H9 (cell line): ENCODE results near the gene CYP2B6. TPM values are rescaled to one million over a fixed set of nuclear protein-coding genes. Genes with fewer than 3 reads are reported as not detected.
"Not testable (repeated sequence)": the region's sequence is repeated elsewhere in the genome, so short reads cannot be mapped to it uniquely, and the experiment has no call there.

Experiments used
- DNase-seq: peaks from one replicate; pipeline ENCODE4 v3.0.0-alpha.2; 2017
- H2AFZ ChIP-seq: one replicate; pipeline ENCODE4 v1.6.1; 2013; ENCODE audit warnings: mild to moderate bottlenecking, low read length, control low read depth, moderate library complexity
- H2AK5ac ChIP-seq: 2 replicates; pipeline ENCODE4 v1.6.1; 2013; ENCODE audit warnings: low read length, control low read depth, mixed read lengths; ENCODE audit not compliant: insufficient read length
- H2BK120ac ChIP-seq: one replicate; pipeline ENCODE4 v1.6.1; 2013; ENCODE audit warnings: low read depth, mild to moderate bottlenecking, low read length, control low read depth, inconsistent platforms; ENCODE audit not compliant: poor library complexity, severe bottlenecking
- H2BK12ac ChIP-seq: 2 replicates; pipeline ENCODE4 v1.6.1; 2013; ENCODE audit warnings: low read length, control low read depth, mixed read lengths, low read depth; ENCODE audit not compliant: insufficient read length
- H2BK15ac ChIP-seq: 2 replicates; pipeline ENCODE4 v1.6.1; 2013; ENCODE audit warnings: low read depth, low read length, control low read depth
- H2BK20ac ChIP-seq: one replicate; pipeline ENCODE4 v1.6.1; 2013; ENCODE audit warnings: low read depth, mild to moderate bottlenecking, low read length, control low read depth, inconsistent platforms; ENCODE audit not compliant: poor library complexity, severe bottlenecking
- H2BK5ac ChIP-seq: 2 replicates; pipeline ENCODE4 v1.6.1; 2013; ENCODE audit warnings: low read length, control low read depth, mixed read lengths; ENCODE audit not compliant: insufficient read length
- H3K14ac ChIP-seq: 2 replicates; pipeline ENCODE4 v1.6.1; 2013; ENCODE audit warnings: low read length, control low read depth; ENCODE audit not compliant: insufficient read depth
- H3K18ac ChIP-seq: 2 replicates; pipeline ENCODE4 v1.6.1; 2013; ENCODE audit warnings: low read depth, mild to moderate bottlenecking, mixed read lengths, low read length, control low read depth; ENCODE audit not compliant: insufficient read length
- H3K23ac ChIP-seq: 2 replicates; pipeline ENCODE4 v1.6.1; 2013; ENCODE audit warnings: low read length, control low read depth, mixed read lengths, low read depth; ENCODE audit not compliant: insufficient read length
- H3K23me2 ChIP-seq: 2 replicates; pipeline ENCODE4 v1.6.1; 2013; ENCODE audit warnings: low read depth, mild to moderate bottlenecking, mixed read lengths, low read length, control low read depth; ENCODE audit not compliant: insufficient read length, poor library complexity, severe bottlenecking
- H3K27ac ChIP-seq: 2 replicates; pipeline ENCODE4 v1.5.1; 2013; ENCODE audit warnings: low read length, control low read depth, mixed read lengths, low read depth; ENCODE audit not compliant: insufficient read length
- H3K27me3 ChIP-seq: 2 replicates; pipeline ENCODE4 v1.6.1; 2013; ENCODE audit warnings: low read length, control low read depth, inconsistent platforms; ENCODE audit not compliant: insufficient read depth
- H3K4ac ChIP-seq: 2 replicates; pipeline ENCODE4 v1.6.1; 2013; ENCODE audit warnings: low read depth, mild to moderate bottlenecking, control low read depth, inconsistent platforms, low read length, moderate library complexity
- H3K4me1 ChIP-seq: 2 replicates; pipeline ENCODE4 v1.6.1; 2013; ENCODE audit warnings: low read length, control low read depth, inconsistent platforms; ENCODE audit not compliant: insufficient read depth
- H3K4me2 ChIP-seq: 2 replicates; pipeline ENCODE4 v1.6.1; 2013; ENCODE audit warnings: low read length, control low read depth, mixed read lengths; ENCODE audit not compliant: insufficient read length, insufficient read depth
- H3K56ac ChIP-seq: 2 replicates; pipeline ENCODE4 v1.6.1; 2013; ENCODE audit warnings: low read depth, mild to moderate bottlenecking, mixed read lengths, low read length, control low read depth; ENCODE audit not compliant: insufficient read length
- H3K79me1 ChIP-seq: 2 replicates; pipeline ENCODE4 v1.6.1; 2013; ENCODE audit warnings: low read depth, mild to moderate bottlenecking, moderate library complexity, low read length, control low read depth, inconsistent platforms; ENCODE audit not compliant: insufficient read depth, poor library complexity, severe bottlenecking
- H3K79me2 ChIP-seq: 2 replicates; pipeline ENCODE4 v1.6.1; 2013; ENCODE audit warnings: low read length, control low read depth, inconsistent platforms; ENCODE audit not compliant: insufficient read depth
- H3K9ac ChIP-seq: 2 replicates; pipeline ENCODE4 v1.6.1; 2013; ENCODE audit warnings: low read length, control low read depth, mixed read lengths; ENCODE audit not compliant: insufficient read length; ENCODE audit errors: extremely low read depth
- H3K9me3 ChIP-seq: one replicate; pipeline ENCODE4 v1.6.1; 2013; ENCODE audit warnings: low read depth, low read length, inconsistent platforms; ENCODE audit not compliant: control insufficient read depth
- H3T11ph ChIP-seq: one replicate; pipeline ENCODE4 v1.6.1; 2013; ENCODE audit warnings: mild to moderate bottlenecking, low read length, control low read depth, inconsistent platforms
- H4K20me1 ChIP-seq: one replicate; pipeline ENCODE4 v1.6.1; 2013; ENCODE audit not compliant: control insufficient read depth, insufficient read length, insufficient read depth
- H4K5ac ChIP-seq: 2 replicates; pipeline ENCODE4 v1.6.1; 2013; ENCODE audit warnings: low read depth, mild to moderate bottlenecking, mixed read lengths, low read length, control low read depth; ENCODE audit not compliant: insufficient read length
- H4K8ac ChIP-seq: replicated peaks from 2 replicates; pipeline ENCODE4 v1.6.1; 2013; ENCODE audit warnings: low read length, control low read depth, mixed read lengths, low read depth; ENCODE audit not compliant: insufficient read length
- H4K91ac ChIP-seq: 2 replicates; pipeline ENCODE4 v1.6.1; 2013; ENCODE audit warnings: low read depth, mild to moderate bottlenecking, moderate library complexity, mixed read lengths, low read length, control low read depth; ENCODE audit not compliant: insufficient read length
- H3K27ac Mint-ChIP-seq, 3 experiments: 2 replicates in 2 of 3; 3 replicates in 1 of 3; pipeline ENCODE4 v1.8.0; 2020 to 2021; ENCODE audit warnings: mixed read lengths in 3 of 3, mild to moderate bottlenecking in 1 of 3, moderate library complexity in 1 of 3
- H3K27me3 Mint-ChIP-seq: 2 replicates; pipeline ENCODE4 v1.8.0; 2021; ENCODE audit warnings: low read depth, mild to moderate bottlenecking, moderate library complexity, mixed read lengths
- H3K36me3 Mint-ChIP-seq, 3 experiments: 2 replicates in 2 of 3; 3 replicates in 1 of 3; pipeline ENCODE4 v1.8.0; 2020 to 2021; ENCODE audit warnings: low read depth in 3 of 3, mixed read lengths in 3 of 3; ENCODE audit not compliant: insufficient read depth in 1 of 3
- H3K4me1 Mint-ChIP-seq, 2 experiments: 2 replicates each; pipeline ENCODE4 v1.8.0; 2020; ENCODE audit warnings: mixed read lengths in 2 of 2
- H3K4me3 Mint-ChIP-seq, 2 experiments: 2 replicates in 1 of 2; 3 replicates in 1 of 2; pipeline ENCODE4 v1.8.0; 2020 to 2021; ENCODE audit warnings: mild to moderate bottlenecking in 2 of 2, mixed read lengths in 2 of 2, moderate library complexity in 1 of 2
- H3K9me3 Mint-ChIP-seq, 2 experiments: 2 replicates in 1 of 2; 3 replicates in 1 of 2; pipeline ENCODE4 v1.8.0; 2020; ENCODE audit warnings: mild to moderate bottlenecking in 2 of 2, mixed read lengths in 2 of 2, moderate library complexity in 1 of 2
- WGBS: extraction: QIAGEN DNeasy Blood & Tissue Kit; methylation state at CpG from one replicate; pipeline ENCODE4 v1.1.7; 2013; ENCODE audit warnings: missing lambda C conversion rate, low lambda C conversion rate, mixed read lengths; ENCODE audit not compliant: insufficient read length; ENCODE audit errors: extremely low coverage; 5-methylcytosine and 5-hydroxymethylcytosine counted together
- total RNA-seq: library from RNA; stranded (reverse); gene quantifications from 2 replicates; pipeline ENCODE4 v1.2.1, GENCODE V29; 2021

Gene CYP2B6
- total RNA-seq, 1 experiment from 2014 or later, result 3.0 TPM

DNA sequence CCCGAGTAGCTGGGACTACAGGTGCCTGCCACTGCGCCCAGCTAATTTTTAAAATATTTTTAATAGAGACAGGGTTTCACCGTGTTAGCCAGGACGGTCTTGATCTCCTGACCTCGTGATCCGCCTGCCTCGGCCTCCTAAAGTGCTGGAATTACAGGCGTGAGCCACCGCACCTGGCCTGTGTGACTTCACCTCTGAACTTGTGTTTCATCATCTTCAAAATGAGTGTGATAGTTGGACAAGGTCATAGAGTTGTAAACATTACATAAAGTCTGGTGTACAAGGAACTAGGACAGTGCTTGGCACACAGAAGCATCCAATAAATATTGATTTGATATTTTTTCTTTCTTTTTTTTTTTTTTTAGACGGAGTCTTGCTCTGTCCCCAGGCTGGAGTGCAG, 62.2 kb downstream of the CYP2B6 start:
- not testable (repeated sequence) for H3K4me3 Mint-ChIP-seq, H3K27me3 ChIP-seq, DNase-seq, H3K14ac ChIP-seq, H2BK12ac ChIP-seq, H4K20me1 ChIP-seq, H3K27ac Mint-ChIP-seq, H3K9ac ChIP-seq, H4K91ac ChIP-seq, H4K5ac ChIP-seq, H3K23me2 ChIP-seq, H3K9me3 Mint-ChIP-seq, H2AFZ ChIP-seq, H2BK15ac ChIP-seq, H3K4me2 ChIP-seq, H3K23ac ChIP-seq, H2BK5ac ChIP-seq, H3K56ac ChIP-seq, H3K4me1 ChIP-seq, H3K27ac ChIP-seq, H2AK5ac ChIP-seq, H2BK120ac ChIP-seq, H2BK20ac ChIP-seq, H3K36me3 Mint-ChIP-seq, H3K4ac ChIP-seq, H3K9me3 ChIP-seq, H3K79me1 ChIP-seq, H3K79me2 ChIP-seq, H3K18ac ChIP-seq, H4K8ac ChIP-seq, H3T11ph ChIP-seq
- peaks cover 11 to 19% of the 10 kb centered on the region in 2 experiments for H3K4me1 Mint-ChIP-seq
- peaks cover 18% of the 10 kb centered on the region for H3K27me3 Mint-ChIP-seq
- no CpG with 5 or more reads among the region's 10 CpGs for WGBS
